ENCODE data around the gene YOD1.

- TF ChIP-seq EZH2phosphoT487 (IDR thresholded peaks at IDR 0.05; ENCODE audit: low read depth): no peak
- TF ChIP-seq CTCF (IDR thresholded peaks at IDR 0.05; ENCODE audit: low read depth, low read length): no peak
Observed at GRCh38 chr1:207077012-207077411, 26.0 kb upstream of the YOD1 start.

Data from OCI-LY3 (cell line).